Endothelial cell of umbilical vein (primary cell): ENCODE measurements around the gene GPR119. TPM values are rescaled to one million over a fixed set of nuclear protein-coding genes. Genes with fewer than 3 reads are reported as not detected.
"Not testable (repeated sequence)": the region's sequence is repeated elsewhere in the genome, so short reads cannot be mapped to it uniquely, and the experiment has no call there.

ENCODE experiments used
- BruUV-seq: library from RNA; stranded (reverse); fragments of 400-500 nt; replicated peaks from 2 replicates; lab custom pipeline; 2021; lab: Mats Ljungman, UMichigan
- CTCF ChIA-PET: fragments of 300-600, 350-600 bp; sonication (Branson Sonifier 250); formaldehyde crosslinking; loops from one replicate; lab custom pipeline; 2021; ENCODE audit warnings: antibody characterized with exemption, inconsistent platforms; lab: Charles Lee
- POLR2A ChIA-PET: fragments of 300-600, 350-600 bp; sonication (Branson Sonifier 250); formaldehyde crosslinking; loops from one replicate; lab custom pipeline; 2021; ENCODE audit warnings: antibody characterized with exemption, inconsistent platforms; lab: Charles Lee
- DNase-seq: peaks from one replicate; pipeline ENCODE4 v3.0.0-alpha.2; 2011; ENCODE audit warnings: low read depth, low spot score
- FAIRE-seq: peaks from 2 replicates; lab custom pipeline; 2011; peaks lifted over from hg19 to GRCh38; lab: Jason Lieb, UNC
- H2AFZ ChIP-seq: 2 replicates; pipeline ENCODE4 v1.6.0; 2012; ENCODE audit warnings: low read depth, low read length, control low read depth, inconsistent platforms
- H3K27ac ChIP-seq: 2 replicates; pipeline ENCODE4 v1.5.1; 2011; ENCODE audit warnings: low read depth, mild to moderate bottlenecking, control low read depth, low read length, moderate library complexity; ENCODE audit not compliant: insufficient read depth
- H3K27me3 ChIP-seq, 2 experiments: 2 replicates each; pipeline versions ENCODE4 v1.6.0 to v1.6.1; 2011; ENCODE audit warnings: low read length in 2 of 2, mixed read lengths in 1 of 2; ENCODE audit not compliant: control insufficient read depth in 2 of 2, insufficient read depth in 2 of 2
- H3K36me3 ChIP-seq, 2 experiments: 2 replicates in 1 of 2; 3 replicates in 1 of 2; pipeline ENCODE4 v1.5.1; 2011; ENCODE audit warnings: low read length in 2 of 2, mild to moderate bottlenecking in 1 of 2, moderate library complexity in 1 of 2; ENCODE audit not compliant: control insufficient read depth in 2 of 2, insufficient read depth in 2 of 2; ENCODE audit errors: extremely low read depth in 1 of 2
- H3K4me1 ChIP-seq: 3 replicates; pipeline ENCODE4 v1.5.1; 2011; ENCODE audit warnings: mild to moderate bottlenecking, low read length; ENCODE audit not compliant: control insufficient read depth, insufficient read depth; ENCODE audit errors: extremely low read depth
- H3K4me2 ChIP-seq: 2 replicates; pipeline ENCODE4 v1.6.1; 2011; ENCODE audit warnings: low read length, control low read depth, mixed read lengths; ENCODE audit not compliant: insufficient read depth
- H3K4me3 ChIP-seq, 3 experiments: fragments of 200-600 bp in 1 of 3; sonication (generic), shearing (Covaris generic) in 1 of 3; replicated peaks in 1 of 3; 2 replicates each; pipeline ENCODE4 v1.5.1; 2011 to 2016; ENCODE audit warnings: control low read depth in 3 of 3, low read length in 3 of 3, mild to moderate bottlenecking in 2 of 3, inconsistent platforms in 1 of 3, low read depth in 1 of 3, moderate library complexity in 1 of 3; ENCODE audit not compliant: insufficient read depth in 1 of 3
- H3K79me2 ChIP-seq: 2 replicates; pipeline ENCODE4 v1.6.0; 2012; ENCODE audit warnings: low read length, inconsistent platforms; ENCODE audit not compliant: control insufficient read depth, insufficient read depth
- H3K9ac ChIP-seq: replicated peaks from 2 replicates; pipeline ENCODE3; 2011; ENCODE audit warnings: low read length, control low read depth; ENCODE audit not compliant: insufficient read depth; ENCODE audit errors: extremely low read depth
- H3K9me1 ChIP-seq: replicated peaks from 3 replicates; pipeline ENCODE4 v1.6.0; 2011; ENCODE audit warnings: mild to moderate bottlenecking, low read length; ENCODE audit not compliant: control insufficient read depth, insufficient read depth; ENCODE audit errors: extremely low read depth
- H3K9me3 ChIP-seq: replicated peaks from 2 replicates; pipeline ENCODE4 v1.5.1; 2012; ENCODE audit warnings: low read length, inconsistent platforms; ENCODE audit not compliant: control insufficient read depth, insufficient read depth
- H4K20me1 ChIP-seq: replicated peaks from 2 replicates; pipeline ENCODE3; 2011; ENCODE audit warnings: mild to moderate bottlenecking, low read length; ENCODE audit not compliant: control insufficient read depth, insufficient read depth; ENCODE audit errors: extremely low read depth
- CTCF ChIP-seq, 2 donors: IDR thresholded peaks; 1 replicate in 1 of 2; 2 replicates in 1 of 2; pipeline ENCODE4 v1.5.1; 2011; ENCODE audit warnings: low read length in 2 of 2, mild to moderate bottlenecking in 2 of 2, moderate library complexity in 2 of 2, control low read depth in 1 of 2, inconsistent platforms in 1 of 2, low read depth in 1 of 2; ENCODE audit not compliant: insufficient read depth in 1 of 2; ENCODE audit errors: extremely low read depth in 1 of 2
- EZH2 ChIP-seq: IDR thresholded peaks from 2 replicates; pipeline ENCODE4 v1.6.1; 2012; ENCODE audit warnings: borderline replicate concordance, low read depth, mild to moderate bottlenecking, moderate library complexity, low read length, inconsistent platforms; ENCODE audit not compliant: severe bottlenecking
- FOS ChIP-seq: IDR thresholded peaks from 2 replicates; pipeline ENCODE4 v1.6.1; 2011; ENCODE audit warnings: mild to moderate bottlenecking, low read length, moderate library complexity, borderline replicate concordance; ENCODE audit not compliant: insufficient read depth
- GATA2 ChIP-seq: IDR thresholded peaks from 2 replicates; pipeline ENCODE4 v1.7.0; 2011; ENCODE audit warnings: low read depth, mild to moderate bottlenecking, moderate library complexity, mixed read lengths, low read length; ENCODE audit not compliant: insufficient read length, insufficient read depth
- JUN ChIP-seq: IDR thresholded peaks from 2 replicates; pipeline ENCODE4 v1.6.1; 2011; ENCODE audit warnings: borderline replicate concordance, low read depth; ENCODE audit not compliant: insufficient read length, insufficient read depth
- MAX ChIP-seq: IDR thresholded peaks from 2 replicates; pipeline ENCODE4 v1.6.1; 2011; ENCODE audit not compliant: insufficient read depth, insufficient read length
- MYC ChIP-seq: IDR thresholded peaks from one replicate; pipeline ENCODE4 v1.6.1; 2011; ENCODE audit warnings: mild to moderate bottlenecking, low read depth, low read length
- POLR2A ChIP-seq: IDR thresholded peaks from 2 replicates; pipeline ENCODE4 v1.6.1; 2012; ENCODE audit warnings: low read depth, mild to moderate bottlenecking, control low read depth, low read length
- POLR2AphosphoS5 ChIP-seq: IDR thresholded peaks from 2 replicates; pipeline ENCODE4 v1.6.1; 2012; ENCODE audit warnings: low read depth, mild to moderate bottlenecking, control low read depth, low read length, moderate library complexity; ENCODE audit not compliant: insufficient read depth
- dilution Hi-C: fragments of 300-500 bp; cut with MboI; formaldehyde crosslinking; loops from one replicate; pipeline ENCODE4 v1.15.0; 2019; ENCODE audit warnings: low sequenced_read_pairs; ENCODE audit not compliant: extremely low pct_ligation_motif_present
- intact Hi-C: fragments of 100-400 bp; cut with micrococcal nuclease; formaldehyde crosslinking; loops from one replicate; pipeline ENCODE4 v1.10.0; 2022
- polyA plus RNA-seq, 4 experiments: library from polyadenylated mRNA; depleted of rRNA in 3 of 4; stranded (reverse) in 3 of 4; unstranded in 1 of 4; fragments of >200 nt; gene quantifications; 2 replicates each; pipeline versions ENCODE4 v1.2.1 to v1.2.3, GENCODE V29; 2011 to 2012; ENCODE audit warnings: missing spikeins in 1 of 4
- total RNA-seq: library from RNA; stranded (reverse); gene quantifications from 2 replicates; pipeline ENCODE4 v1.2.3, GENCODE V29; 2021

The GPR119 gene
- total and polyA plus RNA-seq, 2 donors (not counting 3 experiments of a cell fraction or from before 2014, with no cell fraction given) = not detected

GRCh38 chrX:130378024-130378669, 7.3 kb downstream of the GPR119 start:
- H3K27ac ChIP-seq = no peak overlapping the region
- no peak overlapping the region for H2AFZ ChIP-seq
- H4K20me1 ChIP-seq = no peaks in the 10 kb centered on the region
- H3K36me3 ChIP-seq = no peaks in the 10 kb centered on the region
- FAIRE-seq = no peak
- no peaks in the 10 kb centered on the region for H3K79me2 ChIP-seq
- intact Hi-C loops = no loop called here
- POLR2A ChIA-PET = no interaction called here
- H3K4me2 ChIP-seq = no peak overlapping the region
- TF ChIP-seq FOS = no peak
- BruUV-seq = no TSS peak
- DNase-seq = no peak
- H3K9me1 ChIP-seq = no peaks in the 10 kb centered on the region
- H3K9ac ChIP-seq = no peak overlapping the region
- no peak overlapping the region for H3K4me3 ChIP-seq
- CTCF ChIA-PET = no interaction called here
- H3K4me1 ChIP-seq = no peaks in the 10 kb centered on the region
- dilution Hi-C loops = no loop called here
- no peaks in the 10 kb centered on the region for H3K9me3 ChIP-seq
- no peaks in the 10 kb centered on the region for H3K27me3 ChIP-seq

DNA sequence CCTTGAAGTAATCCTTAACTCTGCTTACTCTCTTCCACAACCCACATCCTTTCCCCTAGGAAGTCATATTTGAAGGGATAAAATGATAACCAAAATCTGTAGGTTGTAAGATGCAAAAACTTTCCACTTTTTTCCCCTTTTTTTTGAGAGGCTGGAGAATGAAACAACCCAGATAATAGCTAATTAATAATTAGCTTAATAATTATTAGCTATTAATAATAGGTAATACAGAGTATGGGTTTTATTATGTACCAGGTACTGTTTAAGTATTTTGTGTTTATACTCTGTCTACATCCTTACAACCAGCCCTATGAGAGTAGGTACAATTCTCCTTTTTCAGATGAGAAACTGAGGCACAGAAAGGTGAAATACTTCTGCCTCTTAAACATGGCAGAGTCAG, 9.4 kb downstream of the GPR119 start:
- no peak for TF ChIP-seq FOS
- no peak for TF ChIP-seq POLR2AphosphoS5
- no peak for TF ChIP-seq EZH2
- no peak for TF ChIP-seq JUN
- no peak for TF ChIP-seq CTCF (IDR thresholded peaks at IDR 0.05; ENCODE audit: extremely low read depth in 1 of 2, insufficient read depth in 1 of 2, low read depth in 1 of 2, low read length in 2 of 2)
- no peak for TF ChIP-seq POLR2A
- TF ChIP-seq MYC = no peak
- no peak for TF ChIP-seq GATA2
- no peak for TF ChIP-seq MAX
- no peaks in the 10 kb centered on the region for H3K36me3 ChIP-seq
- H3K4me3 ChIP-seq = no peak overlapping the region
- H3K27ac ChIP-seq = no peak overlapping the region
- no peaks in the 10 kb centered on the region for H3K4me1 ChIP-seq
- CTCF ChIA-PET = no interaction called here
- H4K20me1 ChIP-seq = no peaks in the 10 kb centered on the region
- FAIRE-seq (no peak), DNase-seq (no peak)
- H3K9ac ChIP-seq = no peak overlapping the region
- no TSS peak for BruUV-seq
- H2AFZ ChIP-seq = no peak overlapping the region
- POLR2A ChIA-PET = no interaction called here
- no peak overlapping the region for H3K4me2 ChIP-seq
- no peaks in the 10 kb centered on the region for H3K27me3 ChIP-seq
- intact Hi-C loops = no loop called here
- dilution Hi-C loops = no loop called here
- H3K9me3 ChIP-seq = no peaks in the 10 kb centered on the region
- no peaks in the 10 kb centered on the region for H3K9me1 ChIP-seq
- H3K79me2 ChIP-seq = no peaks in the 10 kb centered on the region

- CTCF ChIA-PET, H3K27me3 ChIP-seq, DNase-seq, POLR2A ChIA-PET, H3K4me1 ChIP-seq, H4K20me1 ChIP-seq, dilution Hi-C loops, H3K9me3 ChIP-seq, H3K4me2 ChIP-seq, H3K9ac ChIP-seq, H3K9me1 ChIP-seq, BruUV-seq, intact Hi-C loops, H3K36me3 ChIP-seq, FAIRE-seq, H3K27ac ChIP-seq, H3K79me2 ChIP-seq, H3K4me3 ChIP-seq, H2AFZ ChIP-seq: not testable (repeated sequence)
These were observed 33.4 kb downstream of the GPR119 start for GRCh38 chrX:130352050-130352449.
